Gastroesophageal sphincter (tissue), 4 donors: ENCODE measurements around the gene YDJC. TPM values are rescaled to one million over a fixed set of nuclear protein-coding genes. Genes with fewer than 3 reads are reported as not detected.

Experiments used
- ATAC-seq: fragments of 150-250 bp; one replicate; pipeline ENCODE4 v1.9.1; 2016; ENCODE audit warnings: mild to moderate bottlenecking, moderate library complexity
- H3K27ac ChIP-seq, 4 donors: fragments of 200-600 bp; sonication (generic) in 3 of 4; 1 replicate in 3 of 4; 2 replicates in 1 of 4; pipeline ENCODE4 v1.5.1; 2016 to 2019
- H3K27me3 ChIP-seq: fragments of 200-600 bp; sonication (generic); one replicate; pipeline ENCODE4 v1.5.1; 2019
- H3K36me3 ChIP-seq, 2 donors: fragments of 200-600 bp; sonication (generic); one replicate each; pipeline ENCODE4 v1.5.1; 2019; ENCODE audit warnings: control low read depth in 1 of 2
- H3K4me1 ChIP-seq, 3 donors: fragments of 200-600 bp; sonication (generic); 1 replicate in 2 of 3; 2 replicates in 1 of 3; pipeline ENCODE4 v1.5.1; 2016 to 2019; ENCODE audit warnings: control low read depth in 2 of 3
- H3K4me3 ChIP-seq, 2 donors: fragments of 200-600 bp; sonication (generic); one replicate each; pipeline ENCODE4 v1.5.1; 2019; ENCODE audit warnings: mild to moderate bottlenecking in 1 of 2, moderate library complexity in 1 of 2
- H3K9me3 ChIP-seq, 3 donors: fragments of 200-600 bp; sonication (generic); one replicate each; pipeline ENCODE4 v1.5.1; 2017 to 2019; ENCODE audit warnings: control low read depth in 2 of 3
- EP300 ChIP-seq: sonication (generic); formaldehyde crosslinking; IDR thresholded peaks from one replicate; pipeline ENCODE4 v1.6.1; 2017; ENCODE audit warnings: antibody characterized with exemption, mild to moderate bottlenecking
- POLR2A ChIP-seq, 2 donors: fragments of 450-650 bp; IDR thresholded peaks; one replicate each; pipeline ENCODE4 v1.6.1; 2017; ENCODE audit warnings: antibody characterized with exemption in 2 of 2, mild to moderate bottlenecking in 2 of 2, moderate library complexity in 1 of 2
- POLR2AphosphoS5 ChIP-seq: sonication (generic); formaldehyde crosslinking; IDR thresholded peaks from one replicate; pipeline ENCODE4 v1.6.1; 2017; ENCODE audit warnings: antibody characterized with exemption
- WGBS, 2 donors: methylation state at CpG; one replicate each; pipeline ENCODE4 v1.1.5; 2018; ENCODE audit warnings: low coverage in 1 of 2; 5-methylcytosine and 5-hydroxymethylcytosine counted together
- small RNA-seq, 4 donors: library from RNA; depleted of rRNA; stranded (forward); fragments of <200 nt; gene quantifications; one replicate each; pipeline ENCODE3, GENCODE V24; 2016
- total RNA-seq, 4 donors: library from RNA; depleted of rRNA; stranded (reverse); fragments of >200 nt; gene quantifications; one replicate each; pipeline ENCODE4 v1.1.0, GENCODE V29; 2016
- TF ChIP-seq, protein P1 (sequence below), 4 experiments: fragments of 200-600 bp in 2 of 4; fragments of 450-650 bp in 2 of 4; sonication (generic) in 1 of 4; IDR thresholded peaks; one replicate each; pipeline ENCODE4 v1.5.1; 2017 to 2019; ENCODE audit warnings: antibody characterized with exemption in 4 of 4, mild to moderate bottlenecking in 2 of 4, moderate library complexity in 2 of 4

Gene YDJC
- total RNA-seq, 4 donors from 2014 or later, result 13.1 to 23.6 (median 22.1) TPM

DNA sequence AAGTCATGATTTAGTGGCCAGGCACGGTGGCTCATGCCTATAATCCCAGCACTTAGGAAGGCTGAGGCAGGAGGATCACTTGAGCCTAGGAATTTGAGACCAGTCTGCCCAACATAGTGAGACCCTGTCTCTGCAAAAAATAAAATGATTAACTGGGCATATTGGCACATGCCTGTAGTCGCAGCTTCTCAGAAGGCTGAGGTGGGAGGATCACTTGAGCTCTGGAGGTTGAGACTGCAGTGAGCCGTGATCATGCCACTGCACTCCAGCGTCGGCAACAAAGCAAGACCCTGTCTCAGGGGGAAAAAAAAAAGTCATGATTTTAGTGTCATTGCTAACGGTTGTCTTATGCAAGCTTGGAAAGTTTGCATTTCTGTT, 50.4 kb downstream of the YDJC start:
- peaks cover 0 to 71% (median 18%) of the 10 kb centered on the region in 3 donors for H3K4me1 ChIP-seq
- no peaks in the 10 kb centered on the region for H3K36me3 ChIP-seq
- 59 to 73% methylated on average over 6 of the region's 6 CpGs for WGBS, 2 donors

More for the DNA sequence above, 50.4 kb downstream of the YDJC start:
- Histone ChIP-seq H3K9me3 (no peaks in the 10 kb centered on the region), H3K27me3 (no peaks in the 10 kb centered on the region), H3K4me3 (no peak overlapping the region), H3K27ac (no peak overlapping the region)
- TF ChIP-seq EP300 (no peak), POLR2AphosphoS5 (no peak), POLR2A (IDR thresholded peaks at IDR 0.05) (no peak)
- TF ChIP-seq, protein P1, sequence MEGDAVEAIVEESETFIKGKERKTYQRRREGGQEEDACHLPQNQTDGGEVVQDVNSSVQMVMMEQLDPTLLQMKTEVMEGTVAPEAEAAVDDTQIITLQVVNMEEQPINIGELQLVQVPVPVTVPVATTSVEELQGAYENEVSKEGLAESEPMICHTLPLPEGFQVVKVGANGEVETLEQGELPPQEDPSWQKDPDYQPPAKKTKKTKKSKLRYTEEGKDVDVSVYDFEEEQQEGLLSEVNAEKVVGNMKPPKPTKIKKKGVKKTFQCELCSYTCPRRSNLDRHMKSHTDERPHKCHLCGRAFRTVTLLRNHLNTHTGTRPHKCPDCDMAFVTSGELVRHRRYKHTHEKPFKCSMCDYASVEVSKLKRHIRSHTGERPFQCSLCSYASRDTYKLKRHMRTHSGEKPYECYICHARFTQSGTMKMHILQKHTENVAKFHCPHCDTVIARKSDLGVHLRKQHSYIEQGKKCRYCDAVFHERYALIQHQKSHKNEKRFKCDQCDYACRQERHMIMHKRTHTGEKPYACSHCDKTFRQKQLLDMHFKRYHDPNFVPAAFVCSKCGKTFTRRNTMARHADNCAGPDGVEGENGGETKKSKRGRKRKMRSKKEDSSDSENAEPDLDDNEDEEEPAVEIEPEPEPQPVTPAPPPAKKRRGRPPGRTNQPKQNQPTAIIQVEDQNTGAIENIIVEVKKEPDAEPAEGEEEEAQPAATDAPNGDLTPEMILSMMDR (IDR thresholded peaks at IDR 0.05), result no peak
- ATAC-seq, result no peak

Small RNA genes lying within 50 kb of the gene (small RNA-seq; reads per million reads assigned to genes)
- gene MIR301B, result 0 to 0.86 (median 0.61) reads per million in 4 donors

Other genes starting within 250 kb of the YDJC start
- gene RIMBP3B, start 246.3 kb downstream of the YDJC start, total RNA-seq, result under 1 TPM in 2 of 4 donors, not detected in 2; under 0.01 to 0.12 TPM
- 1 to 10 TPM; 4.4 to 5.1 (median 4.8) TPM for gene HIC2, start 212.7 kb downstream of the YDJC start, total RNA-seq
- 1 to 10 TPM in 1 of 4 donors, under 1 TPM in 2, not detected in 1; 0.15 to 4.4 (median 0.27) TPM for gene TMEM191C, start 162.6 kb downstream of the YDJC start, total RNA-seq
- under 1 TPM; 0.15 to 0.40 (median 0.25) TPM for gene RIMBP3C, start 78.6 kb downstream of the YDJC start, total RNA-seq
- gene UBE2L3, start 62.3 kb downstream of the YDJC start, total RNA-seq, result 10 to 100 TPM; 40.5 to 94.4 (median 60.0) TPM
- 1 to 10 TPM in 1 of 4 donors, under 1 TPM in 3; 0.16 to 1.3 (median 0.20) TPM for gene CCDC116, start 2.7 kb upstream of the YDJC start, total RNA-seq
- 10 to 100 TPM; 20.7 to 44.1 (median 30.5) TPM for gene SDF2L1, start 12.3 kb upstream of the YDJC start, total RNA-seq
- 10 to 100 TPM; 18.6 to 38.0 (median 22.4) TPM for gene PPIL2, start 36.0 kb upstream of the YDJC start, total RNA-seq
- 10 to 100 TPM; 11.6 to 23.1 (median 15.8) TPM for gene YPEL1, start 105.8 kb upstream of the YDJC start, total RNA-seq
- 10 to 100 TPM; 40.3 to 70.8 (median 57.4) TPM for gene MAPK1, start 237.6 kb upstream of the YDJC start, total RNA-seq